Activated CD4-positive, alpha-beta memory T cell treated with anti-CD3 and anti-CD28 coated beads, Interleukin-2, amount 10 ng/mL, durations not matched to agents 7 days and 5 days (primary cell): ENCODE data around the gene PTPN5. TPM values are rescaled to one million over a fixed set of nuclear protein-coding genes. Genes with fewer than 3 reads are reported as not detected.
"Not testable (repeated sequence)": the region's sequence is repeated elsewhere in the genome, so short reads cannot be mapped to it uniquely, and the experiment has no call there.

Experiments used
- CTCF ChIA-PET: fragments of 350-600 bp; sonication (Branson Sonifier 250); formaldehyde crosslinking; loops from one replicate; lab custom pipeline; 2021; ENCODE audit warnings: antibody characterized with exemption, inconsistent platforms; lab: Charles Lee
- POLR2A ChIA-PET: fragments of 350-600 bp; sonication (Branson Sonifier 250); formaldehyde crosslinking; loops from one replicate; lab custom pipeline; 2021; ENCODE audit warnings: antibody characterized with exemption; lab: Charles Lee
- DNase-seq: peaks from one replicate; pipeline ENCODE4 v3.0.0-alpha.2; 2020
- H3K27ac Mint-ChIP-seq: one replicate; pipeline ENCODE4 v1.8.0; 2021; ENCODE audit warnings: mild to moderate bottlenecking, mixed read lengths
- H3K27me3 Mint-ChIP-seq: one replicate; pipeline ENCODE4 v1.8.0; 2021; ENCODE audit warnings: mixed read lengths
- H3K36me3 Mint-ChIP-seq: one replicate; pipeline ENCODE4 v1.8.0; 2021; ENCODE audit warnings: low read depth, mixed read lengths
- H3K4me1 Mint-ChIP-seq: one replicate; pipeline ENCODE4 v1.8.0; 2021; ENCODE audit warnings: mixed read lengths
- H3K4me3 Mint-ChIP-seq: one replicate; pipeline ENCODE4 v1.8.0; 2021; ENCODE audit warnings: mild to moderate bottlenecking, mixed read lengths
- H3K9me3 Mint-ChIP-seq: one replicate; pipeline ENCODE4 v1.8.0; 2021; ENCODE audit warnings: mixed read lengths
- total RNA-seq, 2 experiments: library from RNA; stranded (reverse); gene quantifications; one replicate each; pipeline ENCODE4 v1.2.3, GENCODE V29; 2021

The PTPN5 gene
- total RNA-seq, 2 experiments from 2014 or later = not detected

- DNase-seq = no peak
- H3K27ac Mint-ChIP-seq = no peak overlapping the region
- H3K4me3 Mint-ChIP-seq = no peak overlapping the region
- peaks cover 37% of the 10 kb centered on the region for H3K27me3 Mint-ChIP-seq
- CTCF ChIA-PET = interaction anchor here (0.7 to 1.3 kb wide), 2 partner anchors 24 to 162 kb away, joined by 3 read pairs; partner anchors contain the start of gene IGSF22
- H3K36me3 Mint-ChIP-seq = no peaks in the 10 kb centered on the region
- POLR2A ChIA-PET = no interaction called here
- H3K4me1 Mint-ChIP-seq = peaks cover 37% of the 10 kb centered on the region
- H3K9me3 Mint-ChIP-seq = no peaks in the 10 kb centered on the region
These were observed 89.9 kb downstream of the PTPN5 start for GRCh38 chr11:18701614-18702216.

- Mint-ChIP-seq H3K27ac (no peak overlapping the region), H3K4me3 (no peak overlapping the region), H3K36me3 (no peaks in the 10 kb centered on the region), H3K27me3 (peaks cover 32% of the 10 kb centered on the region), H3K9me3 (no peaks in the 10 kb centered on the region), H3K4me1 (peaks cover 31% of the 10 kb centered on the region)
- no peak for DNase-seq
- CTCF ChIA-PET = no interaction called here
- POLR2A ChIA-PET = no interaction called here
These were observed 90.7 kb downstream of the PTPN5 start for GRCh38 chr11:18700872-18701271.

GRCh38 chr11:18700375-18700774 lies 91.2 kb downstream of the PTPN5 start:
- H3K4me3 Mint-ChIP-seq = peak overlapping the region; percentile 45
- ChIA-PET POLR2A (interaction anchor here (1.2 kb wide), 1 partner anchor 173 kb away, joined by 3 read pairs; no protein-coding TSS in a partner anchor), CTCF (no interaction called here)
- no peak for DNase-seq
- H3K36me3 Mint-ChIP-seq = no peaks in the 10 kb centered on the region
- H3K4me1 Mint-ChIP-seq = peaks cover 26% of the 10 kb centered on the region
- H3K9me3 Mint-ChIP-seq = no peaks in the 10 kb centered on the region
- no peak overlapping the region for H3K27ac Mint-ChIP-seq
- peaks cover 27% of the 10 kb centered on the region for H3K27me3 Mint-ChIP-seq

GRCh38 chr11:18699848-18700261 lies 91.7 kb downstream of the PTPN5 start:
- no peaks in the 10 kb centered on the region for H3K9me3 Mint-ChIP-seq
- H3K36me3 Mint-ChIP-seq = no peaks in the 10 kb centered on the region
- ChIA-PET CTCF (no interaction called here), POLR2A (interaction anchor here (1.2 to 2.8 kb wide), 2 partner anchors 21 to 173 kb away, joined by 3 to 10 read pairs; no protein-coding TSS in a partner anchor)
- DNase-seq = no peak
- H3K4me1 Mint-ChIP-seq = peaks cover 22% of the 10 kb centered on the region
- H3K27me3 Mint-ChIP-seq = peaks cover 22% of the 10 kb centered on the region
- H3K4me3 Mint-ChIP-seq = peak overlapping the region; percentile 75
- H3K27ac Mint-ChIP-seq = no peak overlapping the region

- no peak overlapping the region for H3K27ac Mint-ChIP-seq
- CTCF ChIA-PET = no interaction called here
- no peaks in the 10 kb centered on the region for H3K36me3 Mint-ChIP-seq
- H3K4me3 Mint-ChIP-seq = peak overlapping the region; percentile 75
- no peaks in the 10 kb centered on the region for H3K9me3 Mint-ChIP-seq
- POLR2A ChIA-PET = interaction anchor here (1.2 to 2.8 kb wide), 3 partner anchors 22 to 172 kb away, joined by 3 to 10 read pairs (median 3); partner anchors contain the start of gene UEVLD
- peaks cover 21% of the 10 kb centered on the region for H3K4me1 Mint-ChIP-seq
- no peak for DNase-seq
- H3K27me3 Mint-ChIP-seq = peaks cover 21% of the 10 kb centered on the region
These were observed 92.4 kb downstream of the PTPN5 start for GRCh38 chr11:18699269-18699596.

- H3K4me3 Mint-ChIP-seq = peak within 1 kb of the TSS; percentile 75
- H3K27me3 Mint-ChIP-seq = peaks cover 18% of the 10 kb centered on the region
- ChIA-PET POLR2A (interaction anchor here (0.9 to 2.8 kb wide), 5 partner anchors 23 to 593 kb away, joined by 3 to 10 read pairs (median 4); partner anchors contain the start of genes SAAL1, SPTY2D1 and UEVLD), CTCF (interaction anchor here (0.9 to 2.1 kb wide), 5 partner anchors 9 to 66 kb away, joined by 3 to 12 read pairs (median 4); no protein-coding TSS in a partner anchor)
- no peak within 1 kb of the TSS for H3K27ac Mint-ChIP-seq
- H3K36me3 Mint-ChIP-seq = no peaks in the 10 kb centered on the region
- DNase-seq = peak; percentile 93
- H3K9me3 Mint-ChIP-seq = no peaks in the 10 kb centered on the region
- H3K4me1 Mint-ChIP-seq = peaks cover 24% of the 10 kb centered on the region
These were observed 93.0 kb downstream of the PTPN5 start, which contains the start of gene TMEM86A for GRCh38 chr11:18698341-18699268. Gene TMEM86A (plus strand): TSS chr11:18698779. CDS start chr11:18698887, 108 bp downstream.

GRCh38 chr11:18697576-18697975 lies 94.0 kb downstream of the PTPN5 start:
- Mint-ChIP-seq H3K27ac (no peak overlapping the region), H3K9me3 (no peaks in the 10 kb centered on the region), H3K27me3 (peaks cover 17% of the 10 kb centered on the region), H3K36me3 (no peaks in the 10 kb centered on the region), H3K4me3 (no peak overlapping the region), H3K4me1 (peaks cover 31% of the 10 kb centered on the region)
- CTCF ChIA-PET = interaction anchor here (1.1 to 2.1 kb wide), 4 partner anchors 8 to 67 kb away, joined by 4 to 12 read pairs (median 4); no protein-coding TSS in a partner anchor
- POLR2A ChIA-PET = interaction anchor here (1.2 to 2.8 kb wide), 3 partner anchors 24 to 592 kb away, joined by 4 to 10 read pairs (median 6); partner anchors contain the start of genes SAAL1 and SPTY2D1
- no peak for DNase-seq

GRCh38 chr11:18696638-18697225 lies 94.9 kb downstream of the PTPN5 start:
- H3K4me3 Mint-ChIP-seq = no peak overlapping the region
- ChIA-PET CTCF (interaction anchor here (2.1 kb wide), 1 partner anchor 25 kb away, joined by 12 read pairs; no protein-coding TSS in a partner anchor), POLR2A (interaction anchor here (2.8 kb wide), 1 partner anchor 25 kb away, joined by 10 read pairs; no protein-coding TSS in a partner anchor)
- H3K27ac Mint-ChIP-seq = no peak overlapping the region
- no peaks in the 10 kb centered on the region for H3K36me3 Mint-ChIP-seq
- H3K27me3 Mint-ChIP-seq = peaks cover 17% of the 10 kb centered on the region
- H3K9me3 Mint-ChIP-seq = no peaks in the 10 kb centered on the region
- no peak for DNase-seq
- H3K4me1 Mint-ChIP-seq = peaks cover 36% of the 10 kb centered on the region

GRCh38 chr11:18692941-18693760 lies 98.4 kb downstream of the PTPN5 start:
- no peak overlapping the region for H3K4me3 Mint-ChIP-seq
- CTCF ChIA-PET = no interaction called here
- H3K36me3 Mint-ChIP-seq = no peaks in the 10 kb centered on the region
- DNase-seq = no peak
- POLR2A ChIA-PET = interaction anchor here (1.1 kb wide), 1 partner anchor 166 kb away, joined by 3 read pairs; no protein-coding TSS in a partner anchor
- no peak overlapping the region for H3K27ac Mint-ChIP-seq
- H3K9me3 Mint-ChIP-seq = no peaks in the 10 kb centered on the region
- peaks cover 26% of the 10 kb centered on the region for H3K4me1 Mint-ChIP-seq
- no peaks in the 10 kb centered on the region for H3K27me3 Mint-ChIP-seq

- H3K36me3 Mint-ChIP-seq, POLR2A ChIA-PET, H3K27ac Mint-ChIP-seq, H3K9me3 Mint-ChIP-seq, H3K27me3 Mint-ChIP-seq, CTCF ChIA-PET, H3K4me3 Mint-ChIP-seq, DNase-seq: not testable (repeated sequence)
- peaks cover 18% of the 10 kb centered on the region for H3K4me1 Mint-ChIP-seq
These were observed 100.0 kb downstream of the PTPN5 start for GRCh38 chr11:18691467-18692140.

GRCh38 chr11:18684267-18684666 lies 107.3 kb downstream of the PTPN5 start:
- ChIA-PET CTCF (interaction anchor here (0.8 kb wide), 1 partner anchor 10 kb away, joined by 5 read pairs; no protein-coding TSS in a partner anchor), POLR2A (no interaction called here)
- no peaks in the 10 kb centered on the region for H3K9me3 Mint-ChIP-seq
- no peak overlapping the region for H3K4me3 Mint-ChIP-seq
- DNase-seq = no peak
- H3K27me3 Mint-ChIP-seq = peaks cover 7% of the 10 kb centered on the region
- H3K36me3 Mint-ChIP-seq = no peaks in the 10 kb centered on the region
- no peaks in the 10 kb centered on the region for H3K4me1 Mint-ChIP-seq
- no peak overlapping the region for H3K27ac Mint-ChIP-seq
